Prostate gland (tissue), 1 donor: ENCODE measurements around the gene EEA1.

ENCODE experiments used
- POLR2A ChIP-seq: fragments of 450-650 bp; IDR thresholded peaks from one replicate; pipeline ENCODE4 v1.6.1; 2016; ENCODE audit warnings: antibody characterized with exemption, mild to moderate bottlenecking
- POLR2AphosphoS5 ChIP-seq: sonication (generic); formaldehyde crosslinking; IDR thresholded peaks from one replicate; pipeline ENCODE4 v1.6.1; 2017; ENCODE audit warnings: antibody characterized with exemption

- TF ChIP-seq POLR2AphosphoS5 (no peak), POLR2A (no peak)
Measured at GRCh38 chr12:92721130-92721529, 208.0 kb downstream of the EEA1 start.
